Measurements from ENCODE around the gene NPPC. TPM values are rescaled to one million over a fixed set of nuclear protein-coding genes. Genes with fewer than 3 reads are reported as not detected.

NPPC gene
- polyA plus RNA-seq, 1 of the 3 experiments (the other 2 are of a cell fraction), result not detected

GRCh38 chr2:231924889-231925275 lies 1.3 kb downstream of the NPPC start:
- Histone ChIP-seq H3K27me3 (ENCODE audit: insufficient read depth) (peaks cover 41% of the 10 kb centered on the region), H4K20me1 (ENCODE audit: insufficient read depth) (no peaks in the 10 kb centered on the region), H3K27ac (ENCODE audit: low read depth in 2 of 2, low read length in 1 of 2) (no peak overlapping the region), H3K79me2 (ENCODE audit: insufficient read depth) (no peaks in the 10 kb centered on the region), H3K9me2 (no peaks in the 10 kb centered on the region), H3F3A (replicated peaks; ENCODE audit: insufficient read depth) (no peaks in the 10 kb centered on the region), H2AFZ (ENCODE audit: low read depth) (peak overlapping the region; percentile 81; the same call in 1 of the 2 replicates), H3K9ac (no peak overlapping the region), H3K4me3 (ENCODE audit: low read depth in 2 of 2, low read length in 1 of 2) (peak overlapping the region in 1 of 2 experiments; percentile 62; a peak in 2 of 4 replicates), H3K4me1 (ENCODE audit: control insufficient read depth in 1 of 2, insufficient read depth in 2 of 2, low read depth in 1 of 2, low read length in 1 of 2) (peaks cover 0 to 20% of the 10 kb centered on the region in 2 experiments; a peak in 1 of 4 replicates), H3K9me3 (no peaks in the 10 kb centered on the region), H3K36me3 (replicated peaks in 1 of 2; ENCODE audit: control insufficient read depth in 1 of 2, insufficient read depth in 2 of 2, low read length in 1 of 2) (no peaks in the 10 kb centered on the region), H3K4me2 (peak overlapping the region; percentile 97; the same call in 1 of the 2 replicates)
- CTCF ChIA-PET, result interaction anchor here (0.8 to 14.3 kb wide), 67 partner anchors 8 to 599 kb away, joined by 3 to 214 read pairs (median 5); partner anchors contain the start of genes DIS3L2 and PRSS56
- 31% methylated on average over 8 of the region's 8 CpGs for WGBS (ENCODE audit: low lambda C conversion rate)
- POLR2A ChIA-PET, result interaction anchor here (0.9 kb wide), 1 partner anchor 37 kb away, joined by 3 read pairs; the partner anchor contains the start of gene DIS3L2
- DNase-seq, result peak; percentile 57
- TF ChIP-seq TEAD4 (IDR thresholded peaks at IDR 0.05; ENCODE audit: borderline replicate concordance, insufficient read depth) (no peak), MXI1 (IDR thresholded peaks at IDR 0.05; ENCODE audit: low read depth, low read length) (no peak), RFX5 (IDR thresholded peaks at IDR 0.05; ENCODE audit: low read length) (no peak), CHD2 (IDR thresholded peaks at IDR 0.05; ENCODE audit: low read length, partially characterized antibody) (no peak), JUND (IDR thresholded peaks at IDR 0.05) (no peak), MAX (IDR thresholded peaks at IDR 0.05; ENCODE audit: low read depth) (no peak), GABPA (IDR thresholded peaks at IDR 0.05; ENCODE audit: low read depth) (no peak), SMC3 (IDR thresholded peaks at IDR 0.05; ENCODE audit: low read depth, low read length) (no peak), TAF1 (IDR thresholded peaks at IDR 0.05; ENCODE audit: borderline replicate concordance, low read depth, low read length) (no peak), ELF1 (IDR thresholded peaks at IDR 0.05) (no peak), SIN3A (IDR thresholded peaks at IDR 0.05; ENCODE audit: borderline replicate concordance, low read depth, low read length) (no peak), YY1 (IDR thresholded peaks at IDR 0.05; ENCODE audit: low read depth) (no peak), TCF12 (IDR thresholded peaks at IDR 0.05) (no peak), GATA2 (CRISPR knock-in tag; IDR thresholded peaks at IDR 0.05) (no peak), EZH2phosphoT487 (IDR thresholded peaks at IDR 0.05; ENCODE audit: borderline replicate concordance, low read depth) (no peak), RXRA (IDR thresholded peaks at IDR 0.05; ENCODE audit: borderline replicate concordance, low read depth) (no peak)
- TF ChIP-seq, protein P1, sequence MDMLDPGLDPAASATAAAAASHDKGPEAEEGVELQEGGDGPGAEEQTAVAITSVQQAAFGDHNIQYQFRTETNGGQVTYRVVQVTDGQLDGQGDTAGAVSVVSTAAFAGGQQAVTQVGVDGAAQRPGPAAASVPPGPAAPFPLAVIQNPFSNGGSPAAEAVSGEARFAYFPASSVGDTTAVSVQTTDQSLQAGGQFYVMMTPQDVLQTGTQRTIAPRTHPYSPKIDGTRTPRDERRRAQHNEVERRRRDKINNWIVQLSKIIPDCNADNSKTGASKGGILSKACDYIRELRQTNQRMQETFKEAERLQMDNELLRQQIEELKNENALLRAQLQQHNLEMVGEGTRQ (IDR thresholded peaks at IDR 0.05; ENCODE audit: borderline replicate concordance, low read depth, low read length), result no peak
- TF ChIP-seq, protein P2, sequence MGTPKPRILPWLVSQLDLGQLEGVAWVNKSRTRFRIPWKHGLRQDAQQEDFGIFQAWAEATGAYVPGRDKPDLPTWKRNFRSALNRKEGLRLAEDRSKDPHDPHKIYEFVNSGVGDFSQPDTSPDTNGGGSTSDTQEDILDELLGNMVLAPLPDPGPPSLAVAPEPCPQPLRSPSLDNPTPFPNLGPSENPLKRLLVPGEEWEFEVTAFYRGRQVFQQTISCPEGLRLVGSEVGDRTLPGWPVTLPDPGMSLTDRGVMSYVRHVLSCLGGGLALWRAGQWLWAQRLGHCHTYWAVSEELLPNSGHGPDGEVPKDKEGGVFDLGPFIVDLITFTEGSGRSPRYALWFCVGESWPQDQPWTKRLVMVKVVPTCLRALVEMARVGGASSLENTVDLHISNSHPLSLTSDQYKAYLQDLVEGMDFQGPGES (IDR thresholded peaks at IDR 0.05; ENCODE audit: low read depth, low read length), result no peak
- TF ChIP-seq, protein P3, sequence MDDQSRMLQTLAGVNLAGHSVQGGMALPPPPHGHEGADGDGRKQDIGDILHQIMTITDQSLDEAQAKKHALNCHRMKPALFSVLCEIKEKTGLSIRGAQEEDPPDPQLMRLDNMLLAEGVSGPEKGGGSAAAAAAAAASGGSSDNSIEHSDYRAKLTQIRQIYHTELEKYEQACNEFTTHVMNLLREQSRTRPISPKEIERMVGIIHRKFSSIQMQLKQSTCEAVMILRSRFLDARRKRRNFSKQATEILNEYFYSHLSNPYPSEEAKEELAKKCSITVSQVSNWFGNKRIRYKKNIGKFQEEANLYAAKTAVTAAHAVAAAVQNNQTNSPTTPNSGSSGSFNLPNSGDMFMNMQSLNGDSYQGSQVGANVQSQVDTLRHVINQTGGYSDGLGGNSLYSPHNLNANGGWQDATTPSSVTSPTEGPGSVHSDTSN (IDR thresholded peaks at IDR 0.05), result no peak
